ENCODE results near the gene SH3RF1.
A peak's percentile ranks its signal among the peaks of the same experiment; 100 is the strongest.
"Not testable (repeated sequence)": the region's sequence is repeated elsewhere in the genome, so short reads cannot be mapped to it uniquely, and the experiment has no call there.

SH3RF1 gene

GRCh38 chr4:169197206-169197605, 73.5 kb downstream of the SH3RF1 start:
- not testable (repeated sequence) for DNase-seq

DNA sequence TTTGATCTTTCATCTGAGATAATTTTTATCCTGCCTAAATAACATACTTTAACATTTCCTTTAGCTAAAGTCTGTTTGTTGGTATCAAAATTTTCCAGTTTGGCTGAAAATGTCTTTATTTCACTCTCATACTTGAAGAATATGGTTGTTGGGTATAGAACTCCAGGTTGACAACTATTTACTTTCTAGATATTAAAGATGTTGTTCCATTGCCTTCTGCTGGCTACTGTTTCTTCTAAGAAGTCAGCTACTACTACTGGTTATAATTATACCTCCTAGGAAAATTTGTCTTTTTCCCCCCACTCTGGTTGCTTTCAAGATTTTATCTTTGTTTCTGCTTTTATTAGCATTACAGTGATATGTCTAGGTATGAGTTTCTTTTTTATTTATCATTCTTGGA, 75.7 kb downstream of the SH3RF1 start:
- DNase-seq: no peak

DNA sequence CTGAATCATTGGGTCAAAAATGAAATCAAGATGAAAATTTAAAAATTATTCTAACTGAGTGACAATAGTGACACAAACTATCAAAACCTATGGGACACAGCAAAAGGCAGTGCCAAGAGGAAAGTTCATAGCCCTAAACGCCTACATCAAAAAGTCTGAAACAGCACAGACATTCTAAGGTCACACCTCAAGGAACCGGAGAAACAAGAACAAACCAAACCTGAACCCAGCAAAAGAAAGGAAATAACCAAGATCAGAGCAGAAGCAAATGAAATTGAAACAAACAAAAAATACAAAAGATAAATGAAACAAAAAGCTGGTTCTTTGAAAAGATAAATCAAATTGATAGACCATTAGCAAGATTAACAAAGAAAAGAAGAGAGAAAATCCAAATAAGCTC, 80.8 kb downstream of the SH3RF1 start:
- DNase-seq: not testable (repeated sequence)

DNA sequence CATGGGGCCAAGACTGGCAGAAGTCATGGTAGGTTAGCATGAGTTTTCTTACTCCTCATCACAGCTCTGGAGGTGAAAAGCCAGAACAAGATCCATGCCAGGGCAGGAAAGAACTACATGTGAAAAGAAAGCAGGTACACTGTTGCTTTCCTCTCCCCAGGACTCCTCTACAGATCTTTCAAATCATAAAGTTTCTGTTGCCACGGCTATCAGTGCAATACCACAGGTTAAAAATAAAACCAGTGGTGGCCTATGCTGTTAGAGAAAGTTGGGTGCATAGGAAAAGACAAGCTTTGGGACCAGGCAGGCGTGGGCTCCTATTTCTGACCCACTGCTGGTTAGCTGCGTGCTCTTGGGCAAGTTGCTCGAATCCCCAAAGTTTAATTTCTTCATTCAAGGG, 81.4 kb downstream of the SH3RF1 start:
- DNase-seq: no peak

- DNase-seq: no peak
Observed at GRCh38 chr4:169188204-169188603, 82.6 kb downstream of the SH3RF1 start.

GRCh38 chr4:169185133-169185956, 85.4 kb downstream of the SH3RF1 start:
- DNase-seq: no peak

DNA sequence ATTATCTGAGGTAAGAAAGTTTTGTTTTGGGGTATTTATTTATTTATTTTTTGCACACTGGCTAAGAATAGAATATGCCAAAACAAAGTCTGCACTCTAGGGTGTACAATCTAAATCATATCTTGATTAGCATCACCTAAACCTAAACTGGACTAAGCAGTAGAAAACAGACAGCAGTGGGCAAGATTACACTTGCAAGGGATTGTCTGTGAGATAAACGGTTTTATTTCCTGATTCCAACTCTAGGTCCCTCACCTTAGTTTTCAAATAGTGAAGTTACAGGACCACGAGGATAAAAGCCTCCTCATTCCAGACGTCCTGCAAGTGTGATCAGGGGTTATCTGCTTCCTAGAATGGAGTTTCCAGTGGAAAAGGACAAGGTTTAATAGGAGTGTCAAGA, 86.1 kb downstream of the SH3RF1 start:
- DNase-seq: no peak

GRCh38 chr4:169184236-169184635, 86.5 kb downstream of the SH3RF1 start:
- no peak for DNase-seq

- no peak for DNase-seq
Observed at GRCh38 chr4:169183581-169183980, 87.2 kb downstream of the SH3RF1 start.

- DNase-seq: no peak
Observed at GRCh38 chr4:169179609-169180521, 90.9 kb downstream of the SH3RF1 start.

DNA sequence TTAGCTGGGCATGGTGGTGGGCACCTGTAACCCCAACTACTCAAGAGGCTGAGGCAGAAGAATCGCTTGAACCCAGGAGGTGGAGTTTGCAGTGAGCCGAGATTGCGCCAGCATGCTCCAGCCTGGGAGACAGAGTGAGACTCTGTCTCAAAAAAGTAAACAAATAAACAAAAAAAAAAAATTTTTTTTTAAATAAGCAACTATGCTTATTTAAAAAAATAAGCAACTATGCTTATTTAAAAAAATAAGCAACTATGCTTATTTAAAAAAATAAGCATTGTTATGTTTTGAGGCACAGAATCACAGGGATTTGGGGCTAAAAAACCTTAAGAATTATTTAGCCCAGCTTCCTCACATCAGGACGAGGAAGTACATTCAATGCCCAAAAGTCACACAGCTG, 92.7 kb downstream of the SH3RF1 start:
- not testable (repeated sequence) for DNase-seq

GRCh38 chr4:169175476-169175875, 95.3 kb downstream of the SH3RF1 start:
- DNase-seq: no peak

DNA sequence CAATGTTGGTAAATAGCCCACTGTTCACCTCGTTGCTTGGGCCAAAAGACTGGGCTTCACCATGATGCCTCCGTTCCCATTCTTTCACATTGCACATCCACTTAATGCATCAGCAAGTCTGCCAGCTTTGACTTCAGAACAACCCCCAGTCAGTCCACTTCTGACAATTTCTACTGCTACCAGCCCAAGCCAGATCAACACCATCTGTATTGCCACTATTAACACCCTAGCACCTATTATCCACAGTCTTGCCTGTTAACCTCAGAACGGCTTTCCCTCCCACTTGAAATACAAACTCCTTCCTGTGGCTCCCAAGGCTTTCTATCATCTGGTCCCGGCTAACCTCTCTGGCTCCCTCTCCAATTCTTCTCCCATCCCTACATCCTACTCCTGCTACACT, 95.7 kb downstream of the SH3RF1 start:
- DNase-seq: no peak

DNA sequence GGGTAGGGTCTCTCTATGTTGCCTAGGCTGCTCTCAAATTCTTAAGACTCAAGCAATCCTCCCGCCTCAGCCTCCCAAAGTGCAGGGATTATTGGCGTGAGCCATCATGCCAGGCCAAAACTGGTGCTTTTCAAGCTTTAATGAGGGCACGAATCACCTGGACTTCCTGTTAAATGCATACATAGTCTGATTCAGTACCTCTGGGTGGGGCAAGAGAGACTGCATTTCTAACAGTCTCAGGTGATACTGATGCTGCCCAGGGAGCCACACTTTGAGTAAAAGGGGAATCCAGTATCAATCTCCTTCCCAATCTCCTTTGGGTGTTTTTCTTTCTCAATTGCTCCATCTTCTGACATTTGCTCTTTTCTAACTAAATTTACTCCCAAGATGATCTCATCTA, 96.5 kb downstream of the SH3RF1 start:
- DNase-seq: peak; percentile 7

GRCh38 chr4:169167957-169168858, 102.5 kb downstream of the SH3RF1 start:
- no peak for DNase-seq

DNA sequence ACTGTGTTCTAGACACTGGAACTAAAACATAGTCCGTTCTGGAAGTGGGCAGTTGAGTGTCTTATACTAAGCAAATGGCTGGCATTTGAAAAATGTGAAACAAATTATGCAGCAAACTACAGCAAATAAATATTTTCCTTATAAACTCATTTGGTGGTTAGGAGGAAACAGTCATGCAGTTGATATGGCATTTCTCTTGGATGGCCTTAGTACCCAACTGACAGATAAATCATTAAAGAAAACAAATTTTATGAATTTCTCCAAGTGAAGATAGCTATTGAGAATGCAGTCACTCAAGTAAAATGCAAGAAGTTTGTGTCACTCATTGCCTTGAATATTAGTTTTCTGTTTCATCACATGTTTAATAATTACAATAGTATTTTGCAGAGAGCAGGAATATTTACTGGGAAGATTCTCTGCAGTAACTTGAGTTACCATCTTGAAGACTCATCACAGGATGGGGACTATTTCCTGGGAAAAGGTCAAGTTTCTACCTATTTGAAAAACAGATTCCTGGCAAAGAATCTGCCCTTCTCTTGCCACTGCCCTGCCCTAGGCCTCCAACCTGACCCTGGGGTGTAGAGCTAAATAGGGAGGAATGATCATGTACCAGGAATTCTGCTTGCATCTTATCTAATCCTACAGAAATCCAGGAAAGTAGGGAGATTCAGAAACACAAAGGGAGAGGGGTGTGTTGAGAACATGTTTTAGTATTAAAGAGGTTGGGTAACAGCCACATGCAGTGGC, 105.9 kb downstream of the SH3RF1 start:
- no peak for DNase-seq

DNA sequence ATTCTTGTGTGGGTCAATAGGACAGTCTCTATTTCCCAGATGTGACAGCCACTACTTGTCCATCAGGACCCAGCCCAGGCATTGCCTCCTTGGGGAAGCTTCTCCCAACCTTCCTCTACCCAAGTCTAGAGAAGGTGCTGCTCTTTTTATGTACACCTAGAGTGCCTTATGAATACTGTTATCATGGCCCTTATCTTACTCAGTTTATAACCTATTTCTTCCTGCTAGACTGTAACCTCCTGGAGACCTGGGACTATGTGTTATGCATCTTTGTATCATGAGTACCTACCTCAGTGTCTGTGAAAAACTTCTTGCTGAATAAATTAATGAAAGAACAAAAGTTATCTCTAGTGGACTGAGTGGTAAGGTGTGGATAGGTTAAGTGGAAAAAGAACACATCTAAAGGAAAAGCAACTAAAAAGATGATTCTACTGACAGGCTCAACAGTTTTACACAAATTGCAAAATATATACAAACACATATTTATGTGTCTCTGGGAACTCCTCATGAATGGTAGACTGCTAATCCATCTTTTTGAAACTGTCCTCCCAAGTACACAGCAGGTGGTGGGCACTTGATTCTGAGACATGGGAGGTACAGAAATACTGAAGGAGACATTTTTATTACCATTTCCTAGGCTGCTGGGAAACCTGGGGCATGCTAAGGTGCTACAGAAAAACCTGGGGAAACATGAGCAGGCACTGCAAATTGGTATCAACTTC, 106.6 kb downstream of the SH3RF1 start:
- DNase-seq: no peak

- no peak for DNase-seq
Observed at GRCh38 chr4:169163495-169163894, 107.3 kb downstream of the SH3RF1 start.

GRCh38 chr4:169160825-169161224, 109.9 kb downstream of the SH3RF1 start:
- DNase-seq: no peak

- DNase-seq: no peak
Observed at GRCh38 chr4:169159624-169160171, 111.1 kb downstream of the SH3RF1 start.

DNA sequence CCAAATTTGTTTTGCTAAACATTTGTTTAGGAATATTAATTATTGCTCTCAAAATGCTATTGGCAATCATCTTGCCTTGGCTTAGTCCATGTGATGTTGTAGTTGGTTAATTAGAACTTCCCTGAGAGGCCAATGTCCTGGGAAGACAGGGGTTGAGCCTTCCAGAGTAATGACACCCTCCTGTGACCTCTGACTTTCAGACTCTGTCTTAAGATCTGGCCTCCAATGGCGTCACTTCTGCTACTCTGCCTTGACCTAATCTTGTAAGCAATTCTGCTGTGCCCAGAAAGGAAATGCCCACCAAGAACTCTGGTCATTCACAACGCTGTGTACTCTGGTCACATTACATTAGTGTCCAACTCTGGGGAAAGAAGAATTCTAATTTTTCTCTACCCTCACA, 111.9 kb downstream of the SH3RF1 start:
- DNase-seq: no peak

Data from inflammatory macrophage treated with lipopolysaccharide for 4 hours (primary cell).